ENCODE data around the gene CAMK1D. TPM values are rescaled to one million over a fixed set of nuclear protein-coding genes. Genes with fewer than 3 reads are reported as not detected.

The CAMK1D gene
- total and polyA plus RNA-seq, 2 experiments from 2014 or later, result 2.0 to 3.8 TPM

GRCh38 chr10:12799714-12800113 is 450.4 kb downstream of the CAMK1D start:
- no peaks in the 10 kb centered on the region for H3K27me3 ChIP-seq
- no peak for DNase-seq (ENCODE audit: low read depth in 1 of 2, low spot score in 1 of 2)
- no peak overlapping the region for H3K27ac ChIP-seq
- no peaks in the 10 kb centered on the region for H3K9me3 ChIP-seq (ENCODE audit: low read depth)
- TF ChIP-seq CTCF (IDR thresholded peaks at IDR 0.05; ENCODE audit: low read depth, low read length), result no peak
- no peak overlapping the region for H3K4me3 ChIP-seq
- no peaks in the 10 kb centered on the region for H3K36me3 ChIP-seq
- H3K4me1 ChIP-seq (ENCODE audit: low read depth), result no peaks in the 10 kb centered on the region

GRCh38 chr10:12800302-12800701 is 451.0 kb downstream of the CAMK1D start:
- H3K9me3 ChIP-seq (ENCODE audit: low read depth), result no peaks in the 10 kb centered on the region
- DNase-seq (ENCODE audit: low read depth in 1 of 2, low spot score in 1 of 2), result no peak
- no peak overlapping the region for H3K4me3 ChIP-seq
- H3K27me3 ChIP-seq, result no peaks in the 10 kb centered on the region
- no peaks in the 10 kb centered on the region for H3K4me1 ChIP-seq (ENCODE audit: low read depth)
- TF ChIP-seq CTCF (IDR thresholded peaks at IDR 0.05; ENCODE audit: low read depth, low read length), result peak; percentile 2
- no peaks in the 10 kb centered on the region for H3K36me3 ChIP-seq
- no peak overlapping the region for H3K27ac ChIP-seq

- Histone ChIP-seq H3K9me3 (ENCODE audit: low read depth) (no peaks in the 10 kb centered on the region), H3K27me3 (no peaks in the 10 kb centered on the region), H3K4me1 (ENCODE audit: low read depth) (no peaks in the 10 kb centered on the region), H3K4me3 (no peak overlapping the region), H3K36me3 (no peaks in the 10 kb centered on the region), H3K27ac (no peak overlapping the region)
- DNase-seq (ENCODE audit: low read depth in 1 of 2, low spot score in 1 of 2), result no peak
- no peak for TF ChIP-seq CTCF (IDR thresholded peaks at IDR 0.05; ENCODE audit: low read depth, low read length)
Measured at GRCh38 chr10:12801214-12802087, 452.1 kb downstream of the CAMK1D start.

DNA sequence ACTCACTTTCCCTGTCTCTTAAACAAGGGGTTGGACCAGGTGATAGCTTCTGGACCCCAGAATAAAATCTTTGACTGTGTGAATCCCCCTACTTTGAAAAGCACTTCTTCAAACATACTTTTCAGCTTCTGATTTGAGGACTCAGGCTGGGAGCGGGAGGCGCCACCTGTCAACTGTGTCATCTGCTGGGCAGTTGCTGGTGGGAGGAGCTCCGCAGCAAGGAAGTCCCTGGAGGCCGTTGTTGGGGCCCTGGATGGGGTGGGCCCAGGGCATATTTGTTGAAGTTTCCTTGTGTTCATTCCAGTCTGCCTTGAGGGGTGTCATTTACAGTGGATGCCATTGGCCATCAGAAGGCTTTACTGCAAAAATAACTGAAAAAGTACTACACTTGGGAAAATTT is 454.4 kb downstream of the CAMK1D start:
- TF ChIP-seq CTCF (IDR thresholded peaks at IDR 0.05; ENCODE audit: low read depth, low read length), result no peak

DNA sequence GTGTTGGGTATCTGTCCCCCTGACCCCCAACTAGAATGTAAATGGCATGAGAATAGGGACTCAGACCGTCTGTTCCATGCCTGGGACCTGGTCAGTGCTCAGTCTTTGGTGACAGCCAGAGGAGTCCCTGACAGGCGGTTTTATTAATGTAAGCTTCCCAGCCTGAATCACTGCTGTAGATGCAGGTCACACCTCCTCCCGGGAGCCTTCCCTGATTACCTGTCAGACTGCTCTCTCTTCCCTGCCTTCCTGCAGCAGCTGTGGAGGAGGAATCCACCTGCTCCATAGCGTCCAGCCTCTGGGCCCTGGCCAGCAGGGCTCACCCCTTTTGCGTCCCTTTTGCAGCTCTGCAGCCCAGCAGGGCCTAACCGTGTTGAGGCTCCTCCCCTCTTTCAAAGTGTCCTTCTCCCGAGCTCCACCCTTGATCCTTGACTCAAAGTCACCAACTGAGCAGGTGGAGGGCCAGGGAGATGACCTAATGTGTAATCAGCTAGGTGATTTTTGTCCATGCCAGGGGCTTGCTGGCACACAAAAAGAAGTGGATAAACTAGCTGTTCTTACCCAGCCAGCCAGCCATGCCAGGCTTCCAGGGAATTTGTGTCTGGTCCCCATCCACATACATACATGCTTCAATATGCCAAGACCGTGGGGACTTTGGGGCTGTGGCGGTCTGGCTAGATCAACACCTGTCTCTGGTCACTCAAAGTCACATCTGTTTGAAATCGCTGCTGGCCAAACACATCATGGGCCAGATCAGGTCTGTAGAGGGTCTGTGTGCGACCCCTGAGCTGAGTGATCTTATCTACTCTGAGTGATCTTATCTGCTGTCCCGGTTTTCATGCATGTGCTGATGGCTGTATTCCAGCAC is 457.1 kb downstream of the CAMK1D start:
- Histone ChIP-seq H3K36me3 (no peaks in the 10 kb centered on the region), H3K4me3 (no peak overlapping the region), H3K9me3 (ENCODE audit: low read depth) (no peaks in the 10 kb centered on the region), H3K4me1 (ENCODE audit: low read depth) (peaks cover 7% of the 10 kb centered on the region), H3K27ac (no peak overlapping the region), H3K27me3 (no peaks in the 10 kb centered on the region)
- no peak for TF ChIP-seq CTCF (IDR thresholded peaks at IDR 0.05; ENCODE audit: low read depth, low read length)
- no peak for DNase-seq (ENCODE audit: low read depth in 1 of 2, low spot score in 1 of 2)

More for the DNA sequence above, 454.4 kb downstream of the CAMK1D start:
- DNase-seq (ENCODE audit: low read depth in 1 of 2, low spot score in 1 of 2), result no peak
- Histone ChIP-seq H3K36me3 (no peaks in the 10 kb centered on the region), H3K9me3 (ENCODE audit: low read depth) (no peaks in the 10 kb centered on the region), H3K27me3 (no peaks in the 10 kb centered on the region), H3K4me3 (no peak overlapping the region), H3K4me1 (ENCODE audit: low read depth) (peaks cover 7% of the 10 kb centered on the region), H3K27ac (no peak overlapping the region)

All from cardiac muscle cell (in vitro differentiated cells and primary cell).